GM21423 (cell line): Measurements from ENCODE around the gene HINFP.
"Not testable (repeated sequence)": the region's sequence is repeated elsewhere in the genome, so short reads cannot be mapped to it uniquely, and the experiment has no call there.

ENCODE experiments used
- ATAC-seq: cut with Tn5 transposase; IDR thresholded peaks from one replicate; pipeline ENCODE4 v1.9.1; 2021; ENCODE audit warnings: mild to moderate bottlenecking, moderate library complexity; ENCODE audit not compliant: unreplicated experiment

The HINFP gene

DNA sequence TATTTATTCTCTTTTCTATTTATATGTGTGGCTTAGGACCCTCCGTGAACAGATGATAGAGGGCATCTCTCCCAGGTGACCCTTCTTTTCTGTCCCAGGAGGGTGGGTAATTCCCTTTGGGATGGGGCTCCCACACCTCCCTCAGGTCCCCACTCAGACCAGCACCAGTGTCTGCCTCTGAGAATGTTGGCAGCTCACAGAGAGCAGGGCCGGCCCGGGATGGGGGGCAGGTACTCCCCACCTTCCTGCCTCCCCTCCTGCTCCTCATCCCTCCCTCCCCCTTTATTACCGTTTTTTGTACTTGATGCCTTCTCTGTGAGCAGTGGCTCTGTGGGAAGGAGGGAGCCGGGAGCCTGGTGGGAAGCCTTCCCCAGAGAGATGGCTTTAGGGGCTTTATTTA is 4.8 kb upstream of the HINFP start:
- no peak for ATAC-seq

DNA sequence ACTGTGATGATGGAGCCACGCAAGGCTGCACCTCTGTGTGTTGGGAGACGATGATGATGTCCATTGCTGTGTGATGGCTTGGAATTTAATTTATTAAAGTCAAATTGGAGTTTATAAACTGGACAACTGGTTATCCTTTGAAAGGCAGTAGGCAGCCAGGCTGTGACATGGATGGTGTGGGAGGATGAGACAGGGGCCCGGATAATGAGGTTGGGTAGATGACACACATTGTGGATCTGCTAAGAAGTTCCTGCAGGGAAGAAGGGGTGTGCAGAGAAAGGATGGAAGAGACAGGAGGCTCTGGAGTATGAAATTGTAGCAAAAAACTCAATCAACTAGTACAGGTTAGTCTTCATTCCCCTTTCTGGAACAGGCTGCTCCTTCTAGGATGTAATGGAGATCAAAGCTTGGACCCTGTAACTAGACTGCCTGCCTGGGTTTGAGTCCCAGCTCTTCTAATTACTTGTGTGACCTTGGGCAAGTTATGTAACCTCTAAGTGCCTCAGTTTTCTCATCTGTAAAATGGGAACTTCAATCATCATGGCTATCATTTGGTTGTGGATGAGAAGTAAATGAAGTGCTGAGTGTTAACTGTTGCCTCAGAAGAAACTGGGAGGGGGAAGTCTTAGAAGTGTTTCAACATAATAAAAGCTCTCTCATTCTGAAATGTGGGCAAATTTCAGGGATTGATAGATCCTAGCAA is 4.2 kb upstream of the HINFP start:
- no peak for ATAC-seq

DNA sequence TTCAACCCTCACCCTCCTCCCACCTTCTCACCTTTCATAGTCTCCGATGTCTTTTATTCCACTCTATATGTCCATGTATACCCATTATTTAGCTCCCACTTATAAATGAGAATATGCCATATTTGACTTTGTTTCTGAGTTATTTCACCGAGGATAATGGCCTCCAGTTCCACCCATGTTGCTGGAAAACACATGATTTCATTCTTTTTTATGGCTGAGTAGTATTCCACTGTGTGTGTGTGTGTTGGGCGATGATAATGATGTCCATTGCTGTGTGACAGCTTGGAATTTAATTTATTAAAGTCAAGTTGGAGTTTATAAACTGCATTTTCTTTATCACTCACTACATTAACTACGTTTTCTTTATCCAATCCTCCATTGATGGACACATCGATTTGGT is 3.2 kb upstream of the HINFP start:
- ATAC-seq: no peak

DNA sequence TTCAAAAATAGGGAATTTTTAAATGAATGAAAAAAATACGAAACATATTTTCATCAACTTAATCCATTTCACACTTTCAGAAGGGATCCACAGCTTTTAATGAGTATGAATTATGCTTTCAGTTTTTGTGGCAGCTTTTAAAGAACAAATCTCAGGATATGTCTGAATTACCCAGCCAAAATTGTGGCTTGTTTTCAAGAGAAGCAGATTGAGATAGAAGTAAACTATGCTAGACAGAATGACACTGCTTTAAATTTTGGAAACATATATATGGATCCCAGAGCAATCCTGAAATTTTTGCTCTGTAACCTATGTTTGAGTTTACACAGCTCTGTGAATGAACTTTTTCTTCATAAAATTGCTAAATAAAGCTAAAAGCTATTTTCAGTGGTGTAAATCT is 2.4 kb upstream of the HINFP start:
- no peak for ATAC-seq

DNA sequence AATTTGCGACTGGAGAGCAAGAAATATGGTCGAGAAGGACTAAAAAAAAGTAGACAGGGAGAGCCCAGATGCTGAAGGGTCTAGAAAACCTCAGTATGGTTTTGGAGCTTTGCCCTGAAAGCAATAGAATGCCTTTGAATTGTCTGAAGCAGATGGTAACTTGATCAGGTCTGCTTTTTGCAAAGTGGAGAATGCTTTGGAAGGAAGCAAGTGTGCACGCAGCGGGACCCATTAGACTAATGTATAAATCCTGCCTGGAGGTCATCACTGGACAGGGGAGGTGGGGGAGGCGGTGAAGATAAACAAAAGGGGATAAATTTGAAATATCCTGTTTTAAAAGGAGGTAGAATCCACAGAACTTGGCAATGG is 757 bp upstream of the HINFP start:
- ATAC-seq: no peak

DNA sequence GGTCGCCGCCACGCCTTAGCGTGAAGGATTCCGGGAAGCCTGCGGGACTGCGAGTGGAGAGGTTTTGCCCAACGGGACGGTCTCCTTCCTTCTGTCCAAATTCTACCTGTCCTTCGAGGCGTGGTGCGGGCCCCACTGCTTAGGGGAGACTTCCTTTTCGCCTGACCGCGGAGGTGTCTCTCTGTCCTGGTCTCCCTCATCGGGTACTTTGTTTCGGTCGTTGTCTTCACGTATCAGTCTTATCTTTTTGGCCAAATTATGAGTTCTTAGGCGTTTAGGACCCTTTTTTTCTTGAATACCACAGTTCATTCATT is 388 bp downstream of the HINFP start:
- peak; percentile 6 for ATAC-seq

DNA sequence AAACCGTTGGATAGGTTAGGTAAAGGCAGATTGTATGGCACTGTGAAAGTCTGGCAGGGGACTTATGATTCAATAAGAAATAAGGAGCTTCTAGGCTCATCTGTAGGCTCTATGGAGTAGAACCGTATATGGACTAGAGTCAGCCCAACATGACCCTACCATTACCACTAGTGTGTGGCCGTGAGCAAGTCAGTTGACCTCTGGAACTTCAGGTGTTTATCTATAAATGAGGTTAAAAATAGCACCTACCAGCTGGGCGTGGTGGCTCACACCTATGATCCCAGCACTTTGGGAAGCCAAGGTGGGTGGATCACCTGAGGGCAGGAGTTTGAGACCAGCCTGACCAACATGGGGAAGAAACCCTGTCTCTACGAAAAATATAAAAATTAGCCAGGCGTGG is 4.4 kb downstream of the HINFP start:
- ATAC-seq: no peak

DNA sequence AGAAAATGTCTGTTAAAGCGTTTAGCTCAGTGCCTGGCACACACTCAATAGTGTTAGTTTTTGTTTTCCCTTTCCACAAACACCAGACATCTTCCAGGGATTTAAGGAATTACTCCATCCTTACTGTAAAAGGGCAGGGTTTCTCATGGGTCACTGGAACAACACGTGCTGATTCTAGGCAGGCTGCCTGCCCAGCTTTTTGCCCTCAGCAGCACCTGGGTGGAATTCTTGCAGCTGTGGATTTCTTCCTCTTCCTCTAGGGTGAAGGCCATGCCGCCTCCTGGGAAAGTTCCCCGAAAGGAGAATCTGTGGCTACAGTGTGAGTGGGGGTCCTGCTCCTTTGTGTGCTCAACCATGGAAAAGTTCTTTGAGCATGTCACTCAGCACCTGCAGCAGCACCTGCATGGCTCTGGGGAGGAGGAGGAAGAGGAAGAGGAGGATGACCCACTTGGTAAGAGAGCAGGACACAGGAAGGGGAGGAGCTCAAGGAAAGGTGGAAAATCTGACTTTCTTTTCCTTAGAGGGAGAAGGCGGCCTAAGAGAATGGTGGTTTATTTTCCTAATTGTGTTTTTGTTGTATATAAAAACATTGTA is 5.4 kb downstream of the HINFP start:
- no peak for ATAC-seq

DNA sequence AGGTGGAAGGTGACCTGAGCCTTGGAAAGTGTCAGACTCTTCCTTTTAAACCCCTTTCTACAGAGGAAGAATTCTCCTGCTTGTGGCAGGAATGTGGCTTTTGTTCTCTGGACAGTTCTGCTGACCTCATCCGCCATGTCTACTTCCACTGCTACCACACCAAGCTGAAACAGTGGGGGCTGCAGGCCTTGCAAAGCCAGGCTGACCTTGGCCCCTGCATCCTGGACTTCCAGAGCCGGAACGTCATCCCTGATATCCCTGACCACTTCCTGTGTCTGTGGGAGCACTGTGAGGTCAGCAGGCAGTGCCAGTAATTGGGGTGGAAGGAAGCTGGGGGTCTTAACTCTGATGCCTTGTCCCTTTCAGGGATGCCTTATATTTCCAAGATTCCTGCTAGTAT is 9.3 kb downstream of the HINFP start:
- ATAC-seq: no peak

DNA sequence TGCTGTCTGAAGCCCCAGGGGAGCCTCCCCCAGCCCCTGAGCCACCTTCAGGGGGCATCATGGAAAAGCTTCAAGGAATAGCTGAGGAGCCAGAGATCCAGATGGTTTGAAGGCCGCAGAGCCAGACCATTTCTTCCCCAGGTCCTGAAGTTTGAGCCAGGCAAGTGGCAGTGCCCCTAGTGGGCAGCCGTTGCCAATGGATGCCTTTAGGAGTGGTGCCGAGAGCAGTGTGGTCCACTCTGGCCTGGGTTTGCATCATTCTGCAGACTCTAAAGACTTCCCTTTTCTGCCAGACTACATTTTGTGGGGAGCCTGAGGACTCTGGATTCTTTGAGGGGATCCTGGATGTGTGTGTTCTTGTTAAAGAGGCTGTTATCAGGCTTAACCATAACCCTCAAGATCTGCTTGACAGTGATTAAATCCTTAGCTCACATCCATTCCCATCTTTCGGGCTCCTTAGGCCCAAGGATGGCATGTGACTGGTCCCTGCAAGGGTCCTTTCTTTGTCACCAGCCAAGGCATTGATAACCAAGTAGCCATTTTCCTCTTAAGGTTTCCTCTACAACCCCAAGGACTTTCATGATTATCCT is 13.1 kb downstream of the HINFP start:
- ATAC-seq: no peak

DNA sequence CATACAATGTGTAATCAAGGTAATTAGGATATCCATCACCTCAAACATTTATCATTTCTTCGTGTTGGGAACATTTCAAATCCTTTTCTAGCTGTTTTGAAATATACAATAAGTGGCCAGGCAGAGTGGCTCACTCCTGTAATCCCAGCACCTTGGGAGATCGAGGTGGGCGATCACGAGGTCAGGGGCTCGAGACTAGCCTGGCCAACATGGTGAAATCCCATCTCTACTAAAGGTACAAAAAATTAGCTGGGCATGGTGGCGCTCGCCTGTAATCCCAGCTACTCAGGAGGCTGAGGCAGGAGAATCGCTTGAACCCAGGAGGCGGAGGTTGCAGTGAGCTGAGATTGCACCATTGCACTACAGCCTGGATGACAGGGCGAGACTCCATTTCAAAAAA is 17.9 kb downstream of the HINFP start:
- ATAC-seq: not testable (repeated sequence)

DNA sequence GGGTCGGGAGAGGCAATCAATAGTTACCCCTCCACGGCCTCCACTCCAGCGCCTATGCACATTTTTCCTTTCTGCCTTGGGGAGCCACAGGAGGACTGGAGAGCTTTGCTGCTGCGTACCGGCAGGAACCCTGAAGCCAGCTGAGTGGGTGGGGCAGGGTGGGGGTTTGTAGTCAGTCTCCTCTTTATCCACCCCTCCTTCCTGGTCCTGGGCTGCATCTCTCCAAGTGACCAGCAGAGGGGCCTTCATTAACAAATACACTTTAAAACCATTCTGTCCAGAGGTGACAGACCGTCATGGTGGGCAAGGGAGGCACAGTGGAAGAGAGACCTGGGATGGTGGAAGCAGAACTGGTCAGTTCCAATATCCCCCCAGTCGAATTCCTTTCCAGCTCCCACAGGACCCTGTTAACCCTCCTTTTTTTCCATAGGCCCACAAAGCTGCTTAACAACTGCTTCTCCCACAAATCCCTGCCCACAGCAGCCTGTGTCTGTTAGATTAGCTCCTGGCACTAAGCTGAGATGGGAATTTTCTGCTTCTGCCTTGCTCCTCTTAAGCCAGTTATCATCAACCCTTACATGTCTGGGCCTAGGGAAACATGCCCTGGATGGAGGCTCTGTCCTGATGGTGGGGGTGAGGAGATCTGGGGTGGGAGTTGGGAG is 23.6 kb downstream of the HINFP start:
- ATAC-seq: peak; percentile 53

DNA sequence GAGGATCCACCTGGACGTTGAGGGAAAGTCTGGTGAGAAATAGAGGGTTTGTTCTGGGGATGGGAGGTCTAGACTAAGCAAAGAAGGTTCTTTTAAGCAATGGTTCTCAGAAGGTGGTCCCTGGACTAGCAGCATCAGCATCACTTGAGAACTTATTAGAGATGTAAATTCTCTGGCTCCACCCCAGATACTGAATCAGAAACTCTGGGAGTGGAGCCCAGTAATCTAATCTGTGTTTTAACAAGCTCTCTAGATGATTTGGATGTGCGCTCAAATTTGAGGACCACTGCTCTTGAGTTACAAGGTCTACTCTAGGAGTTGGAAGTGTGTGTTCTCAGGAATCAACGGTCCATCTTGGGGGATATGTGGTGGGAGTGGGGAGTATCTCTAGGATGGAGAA is 24.2 kb downstream of the HINFP start:
- ATAC-seq: no peak

DNA sequence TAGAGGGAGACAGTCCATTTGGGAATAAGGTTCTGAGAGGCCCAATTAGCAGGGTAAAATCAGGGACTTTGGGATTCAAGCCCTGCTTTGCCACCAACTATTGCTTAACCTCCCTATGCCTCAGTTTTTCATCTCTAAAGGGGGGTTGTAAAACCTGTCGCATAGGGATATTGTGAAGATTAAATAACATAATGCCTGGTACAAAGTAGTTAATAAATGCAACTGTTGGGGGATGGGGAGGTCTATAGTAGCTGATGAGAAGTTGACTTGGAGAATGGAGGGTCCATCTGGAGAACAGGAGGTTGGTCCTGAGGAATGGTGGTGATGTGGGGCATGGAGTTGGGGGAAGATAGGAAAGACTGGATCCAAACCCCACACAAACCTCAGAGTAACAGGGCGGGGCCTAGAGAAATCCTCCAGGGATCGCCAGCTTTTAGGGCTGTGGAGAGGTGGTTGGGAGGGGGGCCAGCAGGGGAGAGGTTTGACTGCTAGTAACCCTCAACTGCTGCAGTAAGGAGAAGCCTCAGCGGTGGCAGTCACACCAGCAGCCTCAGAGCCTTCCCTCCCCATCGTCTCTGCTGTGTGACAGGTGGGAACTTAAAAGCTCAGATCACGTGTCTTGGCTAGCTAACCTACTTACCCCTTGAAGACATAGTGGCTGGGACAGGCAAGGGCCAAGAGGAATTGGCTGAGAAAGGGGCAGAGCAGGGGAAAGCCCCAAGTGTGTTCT is 26.4 kb downstream of the HINFP start:
- ATAC-seq: no peak

DNA sequence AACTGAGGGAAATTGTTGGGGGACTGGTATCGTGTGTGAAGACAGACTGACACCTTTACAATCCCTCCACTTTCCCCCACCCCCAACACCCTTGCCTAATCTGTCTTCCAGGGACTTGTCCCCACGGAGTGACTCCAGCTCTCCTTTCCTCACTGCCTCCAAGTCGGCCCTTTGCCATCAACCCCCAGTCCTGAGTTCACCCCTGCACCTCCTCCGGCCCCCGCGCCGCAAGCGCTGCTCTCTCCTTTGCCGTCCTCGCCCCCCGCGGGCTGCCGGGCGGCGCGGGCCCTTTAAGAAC is 27.3 kb downstream of the HINFP start:
- ATAC-seq: no peak

DNA sequence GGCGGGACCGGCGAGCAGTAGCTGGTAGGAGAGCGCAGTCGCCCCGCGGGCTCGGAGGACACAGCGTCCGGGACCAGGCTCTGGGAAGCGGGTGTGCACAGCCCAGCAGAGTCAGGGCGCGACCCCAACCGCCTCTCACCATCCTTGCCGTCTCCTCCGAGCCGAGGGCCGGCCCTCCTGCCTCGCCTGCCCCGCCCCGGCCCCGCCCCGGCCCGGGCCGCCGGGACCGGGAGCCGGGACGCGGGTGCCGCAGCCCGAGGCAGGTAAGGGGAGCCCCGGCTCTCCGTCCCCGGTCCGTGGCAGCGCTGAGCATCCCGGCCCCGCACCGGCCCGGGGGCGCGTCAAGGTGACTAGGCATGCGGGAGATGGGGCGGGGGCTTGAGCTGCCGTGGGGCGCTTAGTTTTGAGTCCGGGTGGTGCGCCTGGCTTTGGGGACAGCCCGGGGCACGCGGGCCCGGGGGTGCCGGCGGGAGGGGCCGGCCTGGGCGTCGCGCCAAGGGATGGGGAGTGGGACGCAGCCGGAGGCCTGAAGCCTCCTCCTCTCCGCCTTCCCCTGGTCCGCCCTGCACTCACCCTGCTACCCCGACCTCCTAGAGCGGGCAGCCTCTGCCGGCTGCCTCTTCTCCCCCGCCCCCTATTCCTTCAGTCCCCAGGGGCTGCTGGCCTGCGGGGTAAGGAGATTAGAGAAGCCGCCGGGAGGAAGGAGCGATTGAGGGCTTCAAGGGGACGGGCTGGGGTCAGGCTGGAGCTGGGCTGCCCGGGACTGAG is 27.8 kb downstream of the HINFP start, which contains the start of gene ABCG4:
Gene ABCG4, plus strand, starts transcription at position 35 of the 768 bp plus-strand sequence. CDS start 914 bp downstream, outside the sequence.
- no peak for ATAC-seq

DNA sequence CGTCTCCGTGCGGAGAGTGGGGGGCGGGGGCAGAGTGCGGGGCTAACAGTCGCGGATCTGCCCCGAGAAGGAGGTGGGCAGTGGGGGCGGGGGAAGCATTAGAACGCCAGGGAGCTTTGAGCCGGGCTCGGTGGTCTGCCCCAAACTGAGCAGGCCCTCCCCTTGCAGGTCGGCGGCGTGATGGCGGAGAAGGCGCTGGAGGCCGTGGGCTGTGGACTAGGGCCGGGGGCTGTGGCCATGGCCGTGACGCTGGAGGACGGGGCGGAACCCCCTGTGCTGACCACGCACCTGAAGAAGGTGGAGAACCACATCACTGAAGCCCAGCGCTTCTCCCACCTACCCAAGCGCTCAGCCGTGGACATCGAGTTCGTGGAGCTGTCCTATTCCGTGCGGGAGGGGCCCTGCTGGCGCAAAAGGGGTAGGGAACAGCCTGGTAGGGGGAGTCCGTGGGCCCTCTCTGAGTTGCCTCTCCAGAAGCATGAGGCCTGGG is 28.5 kb downstream of the HINFP start:
- no peak for ATAC-seq

DNA sequence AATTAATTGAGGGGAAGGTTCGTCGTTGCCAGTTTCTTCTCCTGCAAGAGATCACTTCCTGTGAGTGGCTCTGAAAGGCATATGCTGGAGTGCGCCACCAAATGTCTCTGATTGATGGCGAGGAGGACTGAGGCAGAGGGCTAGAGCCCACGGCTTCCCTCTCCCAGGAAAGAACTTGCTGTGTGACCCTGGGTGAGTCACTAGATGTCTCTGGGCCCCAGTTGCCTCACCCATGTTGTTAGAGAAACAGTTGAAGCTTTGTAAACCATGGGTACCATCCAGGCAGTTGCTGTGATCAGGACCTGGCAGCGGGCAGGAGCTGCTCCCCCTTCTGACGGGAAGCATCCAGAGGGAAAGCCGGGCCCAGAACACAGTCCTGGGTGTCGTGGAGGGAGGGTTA is 30.7 kb downstream of the HINFP start:
- ATAC-seq: no peak

DNA sequence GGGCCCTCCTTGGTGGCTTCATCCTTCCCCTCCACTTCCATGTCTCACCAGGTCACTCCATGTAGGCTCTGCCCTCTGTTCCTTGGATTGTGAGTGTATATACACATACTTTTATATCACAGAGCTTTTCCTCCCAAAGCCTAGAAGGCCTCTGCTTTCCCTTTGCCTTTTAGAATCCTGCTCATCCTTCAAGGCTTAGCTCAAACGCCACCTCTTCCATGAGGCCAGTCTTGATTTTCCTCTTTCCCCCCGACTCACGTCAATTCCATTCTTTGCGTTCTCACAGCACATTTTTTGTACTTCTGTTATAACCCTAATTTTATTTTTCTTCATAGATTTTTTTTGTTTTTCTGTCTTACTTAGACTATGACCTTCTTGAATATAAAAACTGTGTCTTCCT is 31.2 kb downstream of the HINFP start:
- no peak for ATAC-seq

DNA sequence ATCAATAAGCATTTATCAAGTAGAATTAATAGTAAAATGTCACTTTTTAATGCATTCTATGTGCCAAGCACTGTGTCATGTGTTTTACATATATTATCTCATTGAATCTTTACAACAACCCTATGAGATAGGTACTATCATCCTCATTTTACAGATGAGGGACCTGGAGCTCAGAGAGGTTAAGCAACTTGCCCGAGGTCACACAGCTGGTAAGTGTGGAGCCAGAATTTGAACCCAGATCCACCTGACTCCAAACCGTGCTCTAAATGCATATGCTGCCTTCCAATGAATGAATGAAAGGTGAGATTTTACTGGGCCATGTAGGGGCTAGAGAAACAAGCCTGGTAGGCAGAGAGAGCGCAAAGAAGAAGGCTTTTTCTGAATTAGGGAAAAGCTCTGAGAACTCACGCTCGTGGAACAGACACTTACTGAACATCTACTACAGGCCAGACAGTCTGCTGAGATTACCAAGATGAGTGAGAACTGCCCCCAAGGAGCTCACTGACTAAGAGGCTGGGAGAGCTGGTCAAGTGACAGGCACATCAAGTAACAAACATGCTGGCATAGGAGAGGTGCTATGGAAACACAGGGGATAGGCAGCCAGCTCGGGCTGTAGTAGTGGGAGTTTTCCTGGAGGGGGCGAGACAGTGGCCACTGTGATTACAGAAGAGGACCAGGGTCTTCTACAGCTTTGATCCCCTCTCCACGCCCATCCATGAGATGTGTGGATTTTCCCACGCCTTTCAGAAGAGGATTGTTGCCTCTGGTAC is 31.9 kb downstream of the HINFP start:
- no peak for ATAC-seq
